HepG2 (cell line): ENCODE results near the gene RBM25. TPM values are rescaled to one million over a fixed set of nuclear protein-coding genes. Genes with fewer than 3 reads are reported as not detected.

ENCODE experiments used
- HNF4G ChIP-seq, 2 experiments: sonication (generic) in 1 of 2; formaldehyde crosslinking in 1 of 2; IDR thresholded peaks; 2 replicates each; pipeline versions ENCODE4 v1.4.0 to v1.6.1; 2011 to 2020; ENCODE audit warnings: borderline replicate concordance in 2 of 2, low read depth in 2 of 2, mild to moderate bottlenecking in 2 of 2, low read length in 1 of 2, missing genetic modification reagents in 1 of 2, moderate library complexity in 1 of 2
- IKZF4 ChIP-seq: sonication (generic); formaldehyde crosslinking; IDR thresholded peaks from 2 replicates; pipeline ENCODE4 v1.5.1; 2020; ENCODE audit warnings: borderline replicate concordance, mild to moderate bottlenecking, low read depth, missing genetic modification reagents; ENCODE audit errors: not compliant biosample characterization
- MED1 ChIP-seq: sonication (generic); formaldehyde crosslinking; IDR thresholded peaks from 2 replicates; pipeline ENCODE4 v1.4.0; 2020; ENCODE audit warnings: missing genetic modification reagents
- MEF2D ChIP-seq: sonication (generic); formaldehyde crosslinking; IDR thresholded peaks from 2 replicates; pipeline ENCODE4 v1.5.1; 2020; ENCODE audit warnings: mild to moderate bottlenecking, missing genetic modification reagents
- MLLT10 ChIP-seq: sonication (generic); formaldehyde crosslinking; IDR thresholded peaks from 2 replicates; pipeline ENCODE4 v1.4.0; 2020; ENCODE audit warnings: missing genetic modification reagents
- RARG ChIP-seq: sonication (generic); formaldehyde crosslinking; IDR thresholded peaks from 2 replicates; pipeline ENCODE4 v1.4.0; 2020; ENCODE audit warnings: low read depth, mild to moderate bottlenecking, missing genetic modification reagents
- SMAD3 ChIP-seq: sonication (generic); formaldehyde crosslinking; IDR thresholded peaks from 2 replicates; pipeline ENCODE4 v1.4.0; 2020; ENCODE audit warnings: missing genetic modification reagents
- USF2 ChIP-seq, 2 experiments: sonication (generic) in 1 of 2; formaldehyde crosslinking in 1 of 2; IDR thresholded peaks; 2 replicates each; pipeline versions ENCODE4 v1.5.1 to v1.6.1; 2011 to 2020; ENCODE audit warnings: borderline replicate concordance in 1 of 2, low read depth in 1 of 2, low read length in 1 of 2, mild to moderate bottlenecking in 1 of 2, missing genetic modification reagents in 1 of 2, moderate library complexity in 1 of 2
- ZNF124 ChIP-seq: sonication (generic); formaldehyde crosslinking; IDR thresholded peaks from 2 replicates; pipeline ENCODE4 v1.4.0; 2020; ENCODE audit warnings: missing genetic modification reagents
- ZNF567 ChIP-seq: sonication (generic); formaldehyde crosslinking; IDR thresholded peaks from 2 replicates; pipeline ENCODE4 v1.8.1; 2023; ENCODE audit warnings: mild to moderate bottlenecking, missing genetic modification reagents, borderline replicate concordance
- ZNF589 ChIP-seq: sonication (generic); formaldehyde crosslinking; conservative IDR thresholded peaks from 2 replicates; pipeline ENCODE4 v1.8.0; 2022; ENCODE audit warnings: mild to moderate bottlenecking, moderate library complexity, missing genetic modification reagents
- ZNF619 ChIP-seq: sonication (generic); formaldehyde crosslinking; IDR thresholded peaks from 2 replicates; pipeline ENCODE4 v1.4.0; 2020; ENCODE audit warnings: mild to moderate bottlenecking, missing genetic modification reagents
- ZNF660 ChIP-seq: sonication (generic); formaldehyde crosslinking; IDR thresholded peaks from 2 replicates; pipeline ENCODE4 v1.5.1; 2020; ENCODE audit warnings: mild to moderate bottlenecking, low read depth, missing genetic modification reagents, borderline replicate concordance
- ZNF850 ChIP-seq: sonication (generic); formaldehyde crosslinking; conservative IDR thresholded peaks from 2 replicates; pipeline ENCODE4 v1.9.0; 2021; ENCODE audit warnings: mild to moderate bottlenecking, missing genetic modification reagents
- polyA plus RNA-seq, 8 experiments: library from polyadenylated mRNA; depleted of rRNA in 3 of 8; stranded (reverse) in 7 of 8; unstranded in 1 of 8; fragments of >200 nt; fragmentation: Illumina TruSeq in 4 of 8; extraction: Trizol in 4 of 8; gene quantifications; 2 replicates each; pipeline versions ENCODE4 v1.2.1 to v1.2.3, GENCODE V29; 2011 to 2016; ENCODE audit warnings: low read depth in 4 of 8, missing spikeins in 1 of 8, mixed read lengths in 1 of 8; ENCODE audit not compliant: insufficient read depth in 1 of 8
- total RNA-seq, 5 experiments: library from RNA; depleted of rRNA; stranded (reverse); fragments of >200 nt; fragmentation: Illumina TruSeq; extraction: Trizol; gene quantifications; 2 replicates each; pipeline ENCODE4 v1.2.3, GENCODE V29; 2016; ENCODE audit warnings: low read depth in 1 of 5
- TF ChIP-seq, protein P1 (sequence below): sonication (generic); IDR thresholded peaks from 2 replicates; pipeline ENCODE4 v1.6.1; 2016; ENCODE audit warnings: low read depth, borderline replicate concordance
- TF ChIP-seq, protein P2 (sequence below): sonication (generic); formaldehyde crosslinking; IDR thresholded peaks from 2 replicates; pipeline ENCODE4 v1.8.1; 2023; ENCODE audit warnings: mild to moderate bottlenecking, inconsistent platforms, moderate library complexity, missing genetic modification reagents, borderline replicate concordance
- TF ChIP-seq, protein P3 (sequence below): sonication (generic); formaldehyde crosslinking; IDR thresholded peaks from 2 replicates; pipeline ENCODE4 v1.5.0; 2020; ENCODE audit warnings: missing genetic modification reagents, mild to moderate bottlenecking, borderline replicate concordance
- TF ChIP-seq, protein P4 (sequence below): sonication (generic); formaldehyde crosslinking; IDR thresholded peaks from 2 replicates; pipeline ENCODE4 v1.4.0; 2020; ENCODE audit warnings: missing genetic modification reagents, borderline replicate concordance

RBM25 gene
- total and polyA plus RNA-seq, 2 of the 13 experiments (the other 11 are each of a cell fraction or from before 2014, with no cell fraction given): 34.1 to 65.9 TPM

- TF ChIP-seq USF2 (IDR thresholded peaks at IDR 0.05; ENCODE audit: low read depth, low read length): no peak
- peak; percentile 66 for TF ChIP-seq USF2 (CRISPR knock-in tag; IDR thresholded peaks at IDR 0.05; ENCODE audit: borderline replicate concordance)
- no peak for TF ChIP-seq IKZF4
- TF ChIP-seq, protein P1, sequence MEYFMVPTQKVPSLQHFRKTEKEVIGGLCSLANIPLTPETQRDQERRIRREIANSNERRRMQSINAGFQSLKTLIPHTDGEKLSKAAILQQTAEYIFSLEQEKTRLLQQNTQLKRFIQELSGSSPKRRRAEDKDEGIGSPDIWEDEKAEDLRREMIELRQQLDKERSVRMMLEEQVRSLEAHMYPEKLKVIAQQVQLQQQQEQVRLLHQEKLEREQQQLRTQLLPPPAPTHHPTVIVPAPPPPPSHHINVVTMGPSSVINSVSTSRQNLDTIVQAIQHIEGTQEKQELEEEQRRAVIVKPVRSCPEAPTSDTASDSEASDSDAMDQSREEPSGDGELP: peak; percentile 100
- TF ChIP-seq, protein P2, sequence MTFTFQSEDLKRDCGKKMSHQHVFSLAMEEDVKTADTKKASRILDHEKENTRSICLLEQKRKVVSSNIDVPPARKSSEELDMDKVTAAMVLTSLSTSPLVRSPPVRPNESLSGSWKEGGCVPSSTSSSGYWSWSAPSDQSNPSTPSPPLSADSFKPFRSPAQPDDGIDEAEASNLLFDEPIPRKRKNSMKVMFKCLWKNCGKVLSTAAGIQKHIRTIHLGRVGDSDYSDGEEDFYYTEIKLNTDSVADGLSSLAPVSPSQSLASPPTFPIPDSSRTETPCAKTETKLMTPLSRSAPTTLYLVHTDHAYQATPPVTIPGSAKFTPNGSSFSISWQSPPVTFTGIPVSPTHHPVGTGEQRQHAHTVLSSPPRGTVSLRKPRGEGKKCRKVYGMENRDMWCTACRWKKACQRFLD (CRISPR knock-in tag): no peak
- no peak for TF ChIP-seq RARG (CRISPR knock-in tag)
- 0 out of 2 replicates have a peak, but pooled peaks have one; percentile 34 for TF ChIP-seq SMAD3
- no peak for TF ChIP-seq ZNF660 (CRISPR knock-in tag)
- peak; percentile 46; the same call in 1 of the 2 replicates for TF ChIP-seq ZNF124 (CRISPR knock-in tag)
- no peak; the same call in 1 of the 2 replicates for TF ChIP-seq HNF4G (IDR thresholded peaks at IDR 0.05; ENCODE audit: borderline replicate concordance, low read depth, low read length)
- 0 out of 2 replicates have a peak, but pooled peaks have one; percentile 28 for TF ChIP-seq HNF4G (CRISPR knock-in tag; IDR thresholded peaks at IDR 0.05; ENCODE audit: borderline replicate concordance, low read depth)
- TF ChIP-seq, protein P3, sequence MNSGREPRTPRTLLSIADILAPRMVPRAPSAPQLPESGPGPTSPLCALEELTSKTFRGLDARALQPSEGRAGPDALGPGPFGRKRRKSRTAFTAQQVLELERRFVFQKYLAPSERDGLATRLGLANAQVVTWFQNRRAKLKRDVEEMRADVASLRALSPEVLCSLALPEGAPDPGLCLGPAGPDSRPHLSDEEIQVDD (CRISPR knock-in tag): no peak
- peak; percentile 19; the same call in 1 of the 2 replicates for TF ChIP-seq MEF2D (CRISPR knock-in tag)
- TF ChIP-seq ZNF850: no peak
- no peak for TF ChIP-seq MLLT10 (CRISPR knock-in tag)
- TF ChIP-seq ZNF619 (CRISPR knock-in tag): peak; percentile 58; the same call in 1 of the 2 replicates
- no peak for TF ChIP-seq ZNF589 (CRISPR knock-in tag)
- peak; percentile 14; the same call in 1 of the 2 replicates for TF ChIP-seq MED1 (CRISPR knock-in tag)
- peak; percentile 87 for TF ChIP-seq ZNF567 (CRISPR knock-in tag)
- TF ChIP-seq, protein P4, sequence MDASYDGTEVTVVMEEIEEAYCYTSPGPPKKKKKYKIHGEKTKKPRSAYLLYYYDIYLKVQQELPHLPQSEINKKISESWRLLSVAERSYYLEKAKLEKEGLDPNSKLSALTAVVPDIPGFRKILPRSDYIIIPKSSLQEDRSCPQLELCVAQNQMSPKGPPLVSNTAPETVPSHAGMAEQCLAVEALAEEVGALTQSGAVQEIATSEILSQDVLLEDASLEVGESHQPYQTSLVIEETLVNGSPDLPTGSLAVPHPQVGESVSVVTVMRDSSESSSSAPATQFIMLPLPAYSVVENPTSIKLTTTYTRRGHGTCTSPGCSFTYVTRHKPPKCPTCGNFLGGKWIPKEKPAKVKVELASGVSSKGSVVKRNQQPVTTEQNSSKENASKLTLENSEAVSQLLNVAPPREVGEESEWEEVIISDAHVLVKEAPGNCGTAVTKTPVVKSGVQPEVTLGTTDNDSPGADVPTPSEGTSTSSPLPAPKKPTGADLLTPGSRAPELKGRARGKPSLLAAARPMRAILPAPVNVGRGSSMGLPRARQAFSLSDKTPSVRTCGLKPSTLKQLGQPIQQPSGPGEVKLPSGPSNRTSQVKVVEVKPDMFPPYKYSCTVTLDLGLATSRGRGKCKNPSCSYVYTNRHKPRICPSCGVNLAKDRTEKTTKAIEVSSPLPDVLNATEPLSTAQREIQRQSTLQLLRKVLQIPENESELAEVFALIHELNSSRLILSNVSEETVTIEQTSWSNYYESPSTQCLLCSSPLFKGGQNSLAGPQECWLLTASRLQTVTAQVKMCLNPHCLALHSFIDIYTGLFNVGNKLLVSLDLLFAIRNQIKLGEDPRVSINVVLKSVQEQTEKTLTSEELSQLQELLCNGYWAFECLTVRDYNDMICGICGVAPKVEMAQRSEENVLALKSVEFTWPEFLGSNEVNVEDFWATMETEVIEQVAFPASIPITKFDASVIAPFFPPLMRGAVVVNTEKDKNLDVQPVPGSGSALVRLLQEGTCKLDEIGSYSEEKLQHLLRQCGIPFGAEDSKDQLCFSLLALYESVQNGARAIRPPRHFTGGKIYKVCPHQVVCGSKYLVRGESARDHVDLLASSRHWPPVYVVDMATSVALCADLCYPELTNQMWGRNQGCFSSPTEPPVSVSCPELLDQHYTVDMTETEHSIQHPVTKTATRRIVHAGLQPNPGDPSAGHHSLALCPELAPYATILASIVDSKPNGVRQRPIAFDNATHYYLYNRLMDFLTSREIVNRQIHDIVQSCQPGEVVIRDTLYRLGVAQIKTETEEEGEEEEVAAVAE: no peak
These were observed 31.3 kb upstream of the RBM25 start, which contains the start of gene ZFYVE1 (continued) for GRCh38 chr14:73026845-73027542.
